ENCODE results near the gene SLC5A4. TPM values are rescaled to one million over a fixed set of nuclear protein-coding genes. Genes with fewer than 3 reads are reported as not detected.

SLC5A4 gene
- total RNA-seq, 1 experiment from 2014 or later, result 0.22 TPM

DNA sequence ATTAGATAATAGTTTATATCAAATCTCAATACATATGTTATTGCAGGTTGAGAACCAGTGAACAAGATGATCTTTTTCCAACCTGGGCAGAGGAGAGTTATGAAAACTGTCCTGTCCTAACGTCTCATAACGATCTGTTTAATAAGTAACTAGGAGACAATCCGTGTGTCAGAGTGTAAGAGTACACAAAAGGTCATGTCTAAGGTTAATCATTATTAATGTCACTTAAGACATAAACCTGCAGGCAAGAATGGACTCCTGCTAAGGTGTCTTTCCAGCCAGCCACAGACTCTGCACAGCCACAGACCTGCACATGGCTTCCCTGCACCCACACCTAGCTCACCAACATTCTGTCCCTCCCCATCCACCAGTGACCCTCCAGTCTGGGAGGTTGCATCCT, 10.1 kb downstream of the SLC5A4 start:
- Mint-ChIP-seq H3K4me1 (no peaks in the 10 kb centered on the region), H3K9me3 (peaks cover 2% of the 10 kb centered on the region; the same call in 1 of the 2 replicates), H3K36me3 (no peaks in the 10 kb centered on the region), H3K4me3 (no peak overlapping the region), H3K27me3 (ENCODE audit: low read depth) (no peaks in the 10 kb centered on the region; the same call in 1 of the 2 replicates), H3K27ac (no peak overlapping the region)
- ChIA-PET CTCF (interaction anchor here (0.7 kb wide), 1 partner anchor 21 kb away, joined by 3 read pairs; no protein-coding TSS in a partner anchor), POLR2A (no interaction called here)
- ATAC-seq (no peak), DNase-seq (ENCODE audit: low spot score) (no peak)
- TF ChIP-seq, protein P1, sequence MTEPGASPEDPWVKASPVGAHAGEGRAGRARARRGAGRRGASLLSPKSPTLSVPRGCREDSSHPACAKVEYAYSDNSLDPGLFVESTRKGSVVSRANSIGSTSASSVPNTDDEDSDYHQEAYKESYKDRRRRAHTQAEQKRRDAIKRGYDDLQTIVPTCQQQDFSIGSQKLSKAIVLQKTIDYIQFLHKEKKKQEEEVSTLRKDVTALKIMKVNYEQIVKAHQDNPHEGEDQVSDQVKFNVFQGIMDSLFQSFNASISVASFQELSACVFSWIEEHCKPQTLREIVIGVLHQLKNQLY (CRISPR knock-in tag; IDR thresholded peaks at IDR 0.05), result no peak
- TF ChIP-seq GRHL2 (CRISPR knock-in tag; IDR thresholded peaks at IDR 0.05; ENCODE audit: insufficient replicate concordance, severe bottlenecking) (no peak), IRF2 (CRISPR knock-in tag; IDR thresholded peaks at IDR 0.05; ENCODE audit: borderline replicate concordance, low read depth) (no peak), MYBL2 (CRISPR knock-in tag; IDR thresholded peaks at IDR 0.05) (no peak), TEAD4 (CRISPR knock-in tag; IDR thresholded peaks at IDR 0.05) (no peak), KAT7 (CRISPR knock-in tag; IDR thresholded peaks at IDR 0.05; ENCODE audit: borderline replicate concordance) (no peak), SOX15 (CRISPR knock-in tag; IDR thresholded peaks at IDR 0.05) (no peak), EMX1 (CRISPR knock-in tag; IDR thresholded peaks at IDR 0.05) (no peak), SP1 (CRISPR knock-in tag; conservative IDR thresholded peaks at IDR 0.05) (no peak), ZNF232 (CRISPR knock-in tag; IDR thresholded peaks at IDR 0.05) (no peak), ZNF416 (CRISPR knock-in tag; IDR thresholded peaks at IDR 0.05) (no peak), OVOL2 (CRISPR knock-in tag; IDR thresholded peaks at IDR 0.05; ENCODE audit: borderline replicate concordance) (no peak), TEAD1 (CRISPR knock-in tag; IDR thresholded peaks at IDR 0.05) (no peak), ZNF263 (CRISPR knock-in tag; IDR thresholded peaks at IDR 0.05; ENCODE audit: low read depth) (no peak), CREM (CRISPR knock-in tag; IDR thresholded peaks at IDR 0.05) (no peak)
- TF ChIP-seq, protein P2, sequence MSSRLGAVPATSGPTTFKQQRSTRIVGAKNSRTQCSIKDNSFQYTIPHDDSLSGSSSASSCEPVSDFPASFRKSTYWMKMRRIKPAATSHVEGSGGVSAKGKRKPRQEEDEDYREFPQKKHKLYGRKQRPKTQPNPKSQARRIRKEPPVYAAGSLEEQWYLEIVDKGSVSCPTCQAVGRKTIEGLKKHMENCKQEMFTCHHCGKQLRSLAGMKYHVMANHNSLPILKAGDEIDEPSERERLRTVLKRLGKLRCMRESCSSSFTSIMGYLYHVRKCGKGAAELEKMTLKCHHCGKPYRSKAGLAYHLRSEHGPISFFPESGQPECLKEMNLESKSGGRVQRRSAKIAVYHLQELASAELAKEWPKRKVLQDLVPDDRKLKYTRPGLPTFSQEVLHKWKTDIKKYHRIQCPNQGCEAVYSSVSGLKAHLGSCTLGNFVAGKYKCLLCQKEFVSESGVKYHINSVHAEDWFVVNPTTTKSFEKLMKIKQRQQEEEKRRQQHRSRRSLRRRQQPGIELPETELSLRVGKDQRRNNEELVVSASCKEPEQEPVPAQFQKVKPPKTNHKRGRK (CRISPR knock-in tag; IDR thresholded peaks at IDR 0.05; ENCODE audit: borderline replicate concordance), result no peak
- TF ChIP-seq, protein P3, sequence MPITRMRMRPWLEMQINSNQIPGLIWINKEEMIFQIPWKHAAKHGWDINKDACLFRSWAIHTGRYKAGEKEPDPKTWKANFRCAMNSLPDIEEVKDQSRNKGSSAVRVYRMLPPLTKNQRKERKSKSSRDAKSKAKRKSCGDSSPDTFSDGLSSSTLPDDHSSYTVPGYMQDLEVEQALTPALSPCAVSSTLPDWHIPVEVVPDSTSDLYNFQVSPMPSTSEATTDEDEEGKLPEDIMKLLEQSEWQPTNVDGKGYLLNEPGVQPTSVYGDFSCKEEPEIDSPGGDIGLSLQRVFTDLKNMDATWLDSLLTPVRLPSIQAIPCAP (CRISPR knock-in tag; IDR thresholded peaks at IDR 0.05), result no peak

DNA sequence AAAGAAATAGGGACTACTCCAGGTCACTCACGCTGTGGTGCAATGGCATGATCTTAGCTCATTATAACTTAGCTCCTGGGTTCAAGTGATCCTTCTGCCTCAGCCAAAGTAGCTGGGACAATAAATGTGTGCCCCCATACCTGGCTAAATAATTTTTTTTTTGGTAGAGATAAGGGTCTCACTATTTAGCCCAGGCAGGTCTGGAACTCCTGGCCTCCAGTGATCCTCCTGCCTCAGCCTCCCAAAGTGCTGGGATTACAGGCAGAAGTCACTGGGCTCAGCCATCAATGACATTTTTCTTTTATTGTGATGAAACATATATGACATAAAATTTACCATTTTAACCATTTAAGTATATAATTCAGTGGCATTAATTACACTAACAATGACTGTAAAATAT, 10.6 kb downstream of the SLC5A4 start:
- DNase-seq (ENCODE audit: low spot score), result no peak
- Mint-ChIP-seq H3K27ac (no peak overlapping the region), H3K4me1 (no peaks in the 10 kb centered on the region), H3K9me3 (no peaks in the 10 kb centered on the region), H3K36me3 (no peaks in the 10 kb centered on the region), H3K27me3 (ENCODE audit: low read depth) (no peaks in the 10 kb centered on the region; the same call in 1 of the 2 replicates), H3K4me3 (no peak overlapping the region)
- ATAC-seq, result no peak
- ChIA-PET CTCF (interaction anchor here (0.7 kb wide), 1 partner anchor 21 kb away, joined by 3 read pairs; no protein-coding TSS in a partner anchor), POLR2A (no interaction called here)
- TF ChIP-seq FOXJ3 (CRISPR knock-in tag; IDR thresholded peaks at IDR 0.05; ENCODE audit: borderline replicate concordance) (no peak), ATF1 (CRISPR knock-in tag; IDR thresholded peaks at IDR 0.05) (no peak), ZNF423 (CRISPR knock-in tag; IDR thresholded peaks at IDR 0.05) (no peak), CBFB (CRISPR knock-in tag; IDR thresholded peaks at IDR 0.05; ENCODE audit: low read depth) (no peak), MXD4 (CRISPR knock-in tag; IDR thresholded peaks at IDR 0.05; ENCODE audit: borderline replicate concordance) (no peak), MYBL2 (CRISPR knock-in tag; IDR thresholded peaks at IDR 0.05) (no peak), NR2C2 (CRISPR knock-in tag; IDR thresholded peaks at IDR 0.05) (no peak)
- TF ChIP-seq, protein P4, sequence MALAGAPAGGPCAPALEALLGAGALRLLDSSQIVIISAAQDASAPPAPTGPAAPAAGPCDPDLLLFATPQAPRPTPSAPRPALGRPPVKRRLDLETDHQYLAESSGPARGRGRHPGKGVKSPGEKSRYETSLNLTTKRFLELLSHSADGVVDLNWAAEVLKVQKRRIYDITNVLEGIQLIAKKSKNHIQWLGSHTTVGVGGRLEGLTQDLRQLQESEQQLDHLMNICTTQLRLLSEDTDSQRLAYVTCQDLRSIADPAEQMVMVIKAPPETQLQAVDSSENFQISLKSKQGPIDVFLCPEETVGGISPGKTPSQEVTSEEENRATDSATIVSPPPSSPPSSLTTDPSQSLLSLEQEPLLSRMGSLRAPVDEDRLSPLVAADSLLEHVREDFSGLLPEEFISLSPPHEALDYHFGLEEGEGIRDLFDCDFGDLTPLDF (CRISPR knock-in tag; IDR thresholded peaks at IDR 0.05), result no peak

Measured in WTC11 (cell line).